ENCODE results near the gene DHX8.

DNA sequence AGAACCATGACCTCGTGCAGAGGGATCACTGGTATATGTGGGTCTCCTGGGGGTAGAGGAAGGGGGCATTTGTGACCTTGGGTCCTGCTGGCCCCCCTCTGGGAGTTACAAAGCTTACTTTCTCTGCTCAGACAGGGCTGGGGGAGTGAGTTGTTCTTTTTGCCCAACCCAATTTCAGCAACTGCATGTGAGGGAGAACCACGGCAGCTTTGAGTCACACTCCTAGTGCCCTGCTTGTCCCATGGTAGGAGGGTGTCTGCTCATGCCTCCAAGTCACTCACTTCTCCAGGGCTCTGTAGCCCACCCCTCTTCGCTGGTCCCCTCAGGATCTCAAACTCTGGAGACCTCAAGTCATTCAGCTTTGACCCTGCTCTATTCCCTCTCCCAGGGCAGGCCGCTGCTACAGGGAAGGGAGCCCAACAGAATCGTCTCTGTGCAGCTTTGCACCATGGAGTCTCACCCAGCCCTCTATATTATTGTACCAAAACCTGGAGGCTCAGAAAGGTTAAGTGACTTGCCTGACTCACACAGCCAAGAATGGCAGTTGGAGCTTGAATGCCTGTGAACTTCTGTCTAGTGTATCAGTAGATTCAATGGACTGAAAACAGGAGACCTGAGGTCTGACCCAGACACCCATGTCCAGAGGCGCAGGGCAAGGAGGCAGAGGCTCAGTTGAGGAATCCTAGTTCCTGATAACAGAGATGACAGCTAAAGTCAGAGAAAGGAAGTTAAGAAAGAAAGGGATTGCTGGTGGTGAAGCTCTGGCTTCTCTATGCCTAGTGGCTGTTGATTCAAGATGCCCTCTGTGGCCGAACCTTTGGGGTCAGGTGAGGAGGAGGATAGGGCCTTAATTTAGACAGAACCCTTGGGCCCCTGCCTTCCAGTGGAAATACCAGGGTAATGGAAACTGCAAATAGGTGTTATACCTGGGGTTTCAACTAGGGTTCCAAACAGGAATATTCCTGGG, 77.0 kb downstream of the DHX8 start:
- TF ChIP-seq, protein P1, sequence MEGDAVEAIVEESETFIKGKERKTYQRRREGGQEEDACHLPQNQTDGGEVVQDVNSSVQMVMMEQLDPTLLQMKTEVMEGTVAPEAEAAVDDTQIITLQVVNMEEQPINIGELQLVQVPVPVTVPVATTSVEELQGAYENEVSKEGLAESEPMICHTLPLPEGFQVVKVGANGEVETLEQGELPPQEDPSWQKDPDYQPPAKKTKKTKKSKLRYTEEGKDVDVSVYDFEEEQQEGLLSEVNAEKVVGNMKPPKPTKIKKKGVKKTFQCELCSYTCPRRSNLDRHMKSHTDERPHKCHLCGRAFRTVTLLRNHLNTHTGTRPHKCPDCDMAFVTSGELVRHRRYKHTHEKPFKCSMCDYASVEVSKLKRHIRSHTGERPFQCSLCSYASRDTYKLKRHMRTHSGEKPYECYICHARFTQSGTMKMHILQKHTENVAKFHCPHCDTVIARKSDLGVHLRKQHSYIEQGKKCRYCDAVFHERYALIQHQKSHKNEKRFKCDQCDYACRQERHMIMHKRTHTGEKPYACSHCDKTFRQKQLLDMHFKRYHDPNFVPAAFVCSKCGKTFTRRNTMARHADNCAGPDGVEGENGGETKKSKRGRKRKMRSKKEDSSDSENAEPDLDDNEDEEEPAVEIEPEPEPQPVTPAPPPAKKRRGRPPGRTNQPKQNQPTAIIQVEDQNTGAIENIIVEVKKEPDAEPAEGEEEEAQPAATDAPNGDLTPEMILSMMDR (IDR thresholded peaks at IDR 0.05), result no peak
- TF ChIP-seq POLR2A (IDR thresholded peaks at IDR 0.05; ENCODE audit: low read depth), result no peak

Data from esophagus muscularis mucosa (tissue), 3 donors.